ENCODE results near the gene R3HDM4. TPM values are rescaled to one million over a fixed set of nuclear protein-coding genes. Genes with fewer than 3 reads are reported as not detected.

Gene R3HDM4
- total and polyA plus RNA-seq, 10 of the 15 experiments (the other 5 are each of a cell fraction or from before 2014, with no cell fraction given) = 1.3 to 65.8 (median 27.7) TPM

DNA sequence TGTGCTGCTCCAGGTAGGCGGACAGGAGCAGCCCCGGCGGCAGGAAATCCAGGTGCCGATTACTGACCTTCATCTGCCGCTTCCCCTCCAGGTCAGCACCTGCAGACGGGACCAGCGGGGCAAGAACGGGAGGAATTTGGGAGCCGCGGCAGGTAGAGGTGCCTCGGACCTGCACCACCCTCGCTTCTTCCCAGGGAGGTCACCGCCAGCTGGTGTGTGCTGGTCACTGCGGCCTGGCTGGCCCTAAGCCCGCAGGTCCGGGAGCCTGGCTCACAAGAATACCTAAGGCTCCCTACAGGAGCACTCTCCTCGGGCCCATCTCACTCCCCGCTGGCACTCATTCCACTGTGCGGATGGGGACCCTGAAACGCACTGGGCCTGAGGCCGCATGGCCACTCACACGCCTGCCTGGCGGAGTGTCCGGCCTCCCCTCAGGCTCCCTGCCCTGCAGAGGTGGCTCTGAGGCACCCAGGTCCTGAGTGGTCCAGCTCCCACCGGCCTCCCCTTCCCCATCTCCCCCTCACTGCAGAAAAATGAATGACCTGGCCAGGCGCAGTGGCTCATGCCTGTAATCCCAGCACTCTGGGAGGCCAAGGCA is 15.5 kb downstream of the R3HDM4 start:
- CTCF ChIA-PET = interaction anchor here (0.8 kb wide), 1 partner anchor 34 kb away, joined by 3 read pairs; no protein-coding TSS in a partner anchor
- peaks cover 0 to 6% of the 10 kb centered on the region in 2 experiments; a peak in 2 of 4 replicates for H3K36me3 ChIP-seq (ENCODE audit: control insufficient read depth in 2 of 2, insufficient read depth in 2 of 2, low read length in 1 of 2)
- no peak overlapping the region for H3K9ac ChIP-seq (ENCODE audit: control insufficient read depth, insufficient read depth, low read length)
- in situ Hi-C loops (cut with MboI) = no loop called here
- POLR2A ChIA-PET = interaction anchor here (0.6 kb wide), 1 partner anchor 11 kb away, joined by 4 read pairs; no protein-coding TSS in a partner anchor
- RAD21 ChIA-PET (ENCODE audit: unreplicated experiment) = no interaction called here
- no peak for ATAC-seq
- H3K4me2 ChIP-seq (ENCODE audit: control insufficient read depth, insufficient read depth) = no peak overlapping the region
- H3K9me3 ChIP-seq (replicated peaks; ENCODE audit: control insufficient read depth, insufficient read depth, low read length) = no peaks in the 10 kb centered on the region
- H3K27me3 ChIP-seq (replicated peaks in 1 of 2; ENCODE audit: control insufficient read depth in 2 of 2, insufficient read depth in 2 of 2, low read length in 1 of 2) = no peaks in the 10 kb centered on the region
- H3K4me3 ChIP-seq = no peak overlapping the region
- FAIRE-seq = no peak
- 99% methylated on average over 26 of the region's 26 CpGs for whole genome bisulfite sequencing (ENCODE audit: insufficient coverage, insufficient replicate concordance, low lambda C conversion rate, missing lambda C conversion rate)
- H2AFZ ChIP-seq (ENCODE audit: control insufficient read depth, low read depth, low read length) = no peak overlapping the region
- H3K27ac ChIP-seq (ENCODE audit: control insufficient read depth, insufficient read depth) = no peak overlapping the region
- intact Hi-C loops (cut with micrococcal nuclease; ENCODE audit: unreplicated experiment) = no loop called here
- DNase-seq (ENCODE audit: low read depth, low spot score) = no peak
- no peaks in the 10 kb centered on the region for H4K20me1 ChIP-seq (ENCODE audit: control insufficient read depth, insufficient read depth)
- SMC1A ChIA-PET (ENCODE audit: uncharacterized antibody, unreplicated experiment) = interaction anchor here (3.0 kb wide), 1 partner anchor 10 kb away, joined by 9 read pairs; no protein-coding TSS in a partner anchor
- no peaks in the 10 kb centered on the region for H3K4me1 ChIP-seq (ENCODE audit: control insufficient read depth, insufficient read depth, low read length)
- H3K79me2 ChIP-seq (ENCODE audit: control insufficient read depth, insufficient read depth, low read length) = peaks cover under 1% of the 10 kb centered on the region
- no TSS peak for BruUV-seq (replicated peaks)
- TF ChIP-seq ASH2L (IDR thresholded peaks at IDR 0.05; ENCODE audit: borderline replicate concordance, low read depth) (no peak), KLF5 (IDR thresholded peaks at IDR 0.05; ENCODE audit: partially characterized antibody) (no peak), SIN3A (IDR thresholded peaks at IDR 0.05; ENCODE audit: low read depth, low read length) (no peak), MYB (IDR thresholded peaks at IDR 0.05; ENCODE audit: borderline replicate concordance, low read depth, low read length) (no peak), CBFB (IDR thresholded peaks at IDR 0.05; ENCODE audit: low read depth) (no peak), ZSCAN29 (IDR thresholded peaks at IDR 0.05) (no peak), RCOR1 (conservative IDR thresholded peaks at IDR 0.05; ENCODE audit: low read depth, low read length) (no peak), YBX1 (IDR thresholded peaks at IDR 0.05) (no peak), CREM (IDR thresholded peaks at IDR 0.05; ENCODE audit: low read depth) (no peak), MEF2A (IDR thresholded peaks at IDR 0.05; ENCODE audit: insufficient read depth, low read depth, low read length) (no peak), RAD21 (IDR thresholded peaks at IDR 0.05; ENCODE audit: insufficient read depth, low read depth, low read length) (no peak), YY1 (IDR thresholded peaks at IDR 0.05; ENCODE audit: low read depth, low read length) (no peak), NBN (IDR thresholded peaks at IDR 0.05) (no peak)
- TF ChIP-seq, protein P1, sequence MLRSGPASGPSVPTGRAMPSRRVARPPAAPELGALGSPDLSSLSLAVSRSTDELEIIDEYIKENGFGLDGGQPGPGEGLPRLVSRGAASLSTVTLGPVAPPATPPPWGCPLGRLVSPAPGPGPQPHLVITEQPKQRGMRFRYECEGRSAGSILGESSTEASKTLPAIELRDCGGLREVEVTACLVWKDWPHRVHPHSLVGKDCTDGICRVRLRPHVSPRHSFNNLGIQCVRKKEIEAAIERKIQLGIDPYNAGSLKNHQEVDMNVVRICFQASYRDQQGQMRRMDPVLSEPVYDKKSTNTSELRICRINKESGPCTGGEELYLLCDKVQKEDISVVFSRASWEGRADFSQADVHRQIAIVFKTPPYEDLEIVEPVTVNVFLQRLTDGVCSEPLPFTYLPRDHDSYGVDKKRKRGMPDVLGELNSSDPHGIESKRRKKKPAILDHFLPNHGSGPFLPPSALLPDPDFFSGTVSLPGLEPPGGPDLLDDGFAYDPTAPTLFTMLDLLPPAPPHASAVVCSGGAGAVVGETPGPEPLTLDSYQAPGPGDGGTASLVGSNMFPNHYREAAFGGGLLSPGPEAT (IDR thresholded peaks at IDR 0.05; ENCODE audit: low read depth) = no peak
- TF ChIP-seq, protein P2, sequence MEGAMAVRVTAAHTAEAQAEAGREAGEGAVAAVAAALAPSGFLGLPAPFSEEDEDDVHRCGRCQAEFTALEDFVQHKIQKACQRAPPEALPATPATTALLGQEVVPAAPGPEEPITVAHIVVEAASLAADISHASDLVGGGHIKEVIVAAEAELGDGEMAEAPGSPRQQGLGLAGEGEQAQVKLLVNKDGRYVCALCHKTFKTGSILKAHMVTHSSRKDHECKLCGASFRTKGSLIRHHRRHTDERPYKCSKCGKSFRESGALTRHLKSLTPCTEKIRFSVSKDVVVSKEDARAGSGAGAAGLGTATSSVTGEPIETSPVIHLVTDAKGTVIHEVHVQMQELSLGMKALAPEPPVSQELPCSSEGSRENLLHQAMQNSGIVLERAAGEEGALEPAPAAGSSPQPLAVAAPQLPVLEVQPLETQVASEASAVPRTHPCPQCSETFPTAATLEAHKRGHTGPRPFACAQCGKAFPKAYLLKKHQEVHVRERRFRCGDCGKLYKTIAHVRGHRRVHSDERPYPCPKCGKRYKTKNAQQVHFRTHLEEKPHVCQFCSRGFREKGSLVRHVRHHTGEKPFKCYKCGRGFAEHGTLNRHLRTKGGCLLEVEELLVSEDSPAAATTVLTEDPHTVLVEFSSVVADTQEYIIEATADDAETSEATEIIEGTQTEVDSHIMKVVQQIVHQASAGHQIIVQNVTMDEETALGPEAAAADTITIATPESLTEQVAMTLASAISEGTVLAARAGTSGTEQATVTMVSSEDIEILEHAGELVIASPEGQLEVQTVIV (IDR thresholded peaks at IDR 0.05; ENCODE audit: borderline replicate concordance, partially characterized antibody) = no peak
- TF ChIP-seq, protein P3, sequence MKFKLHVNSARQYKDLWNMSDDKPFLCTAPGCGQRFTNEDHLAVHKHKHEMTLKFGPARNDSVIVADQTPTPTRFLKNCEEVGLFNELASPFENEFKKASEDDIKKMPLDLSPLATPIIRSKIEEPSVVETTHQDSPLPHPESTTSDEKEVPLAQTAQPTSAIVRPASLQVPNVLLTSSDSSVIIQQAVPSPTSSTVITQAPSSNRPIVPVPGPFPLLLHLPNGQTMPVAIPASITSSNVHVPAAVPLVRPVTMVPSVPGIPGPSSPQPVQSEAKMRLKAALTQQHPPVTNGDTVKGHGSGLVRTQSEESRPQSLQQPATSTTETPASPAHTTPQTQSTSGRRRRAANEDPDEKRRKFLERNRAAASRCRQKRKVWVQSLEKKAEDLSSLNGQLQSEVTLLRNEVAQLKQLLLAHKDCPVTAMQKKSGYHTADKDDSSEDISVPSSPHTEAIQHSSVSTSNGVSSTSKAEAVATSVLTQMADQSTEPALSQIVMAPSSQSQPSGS (IDR thresholded peaks at IDR 0.05; ENCODE audit: low read length) = no peak
- TF ChIP-seq, protein P4, sequence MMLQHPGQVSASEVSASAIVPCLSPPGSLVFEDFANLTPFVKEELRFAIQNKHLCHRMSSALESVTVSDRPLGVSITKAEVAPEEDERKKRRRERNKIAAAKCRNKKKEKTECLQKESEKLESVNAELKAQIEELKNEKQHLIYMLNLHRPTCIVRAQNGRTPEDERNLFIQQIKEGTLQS (IDR thresholded peaks at IDR 0.05; ENCODE audit: borderline replicate concordance, extremely low read depth, low read depth, low read length) = no peak
- TF ChIP-seq, protein P5, sequence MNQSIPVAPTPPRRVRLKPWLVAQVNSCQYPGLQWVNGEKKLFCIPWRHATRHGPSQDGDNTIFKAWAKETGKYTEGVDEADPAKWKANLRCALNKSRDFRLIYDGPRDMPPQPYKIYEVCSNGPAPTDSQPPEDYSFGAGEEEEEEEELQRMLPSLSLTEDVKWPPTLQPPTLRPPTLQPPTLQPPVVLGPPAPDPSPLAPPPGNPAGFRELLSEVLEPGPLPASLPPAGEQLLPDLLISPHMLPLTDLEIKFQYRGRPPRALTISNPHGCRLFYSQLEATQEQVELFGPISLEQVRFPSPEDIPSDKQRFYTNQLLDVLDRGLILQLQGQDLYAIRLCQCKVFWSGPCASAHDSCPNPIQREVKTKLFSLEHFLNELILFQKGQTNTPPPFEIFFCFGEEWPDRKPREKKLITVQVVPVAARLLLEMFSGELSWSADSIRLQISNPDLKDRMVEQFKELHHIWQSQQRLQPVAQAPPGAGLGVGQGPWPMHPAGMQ (IDR thresholded peaks at IDR 0.05; ENCODE audit: borderline replicate concordance) = no peak

Data from GM12878 (cell line).